Raji (cell line): ENCODE measurements around the gene UNC50.

ENCODE experiments used
- POLR2A ChIP-seq: IDR thresholded peaks from 2 replicates; pipeline ENCODE4 v1.6.1; 2011; ENCODE audit warnings: low read depth, low read length, control low read depth; ENCODE audit not compliant: insufficient read depth

UNC50 gene

GRCh38 chr2:98586551-98587140 is 21.7 kb upstream of the UNC50 start:
- TF ChIP-seq POLR2A: no peak

DNA sequence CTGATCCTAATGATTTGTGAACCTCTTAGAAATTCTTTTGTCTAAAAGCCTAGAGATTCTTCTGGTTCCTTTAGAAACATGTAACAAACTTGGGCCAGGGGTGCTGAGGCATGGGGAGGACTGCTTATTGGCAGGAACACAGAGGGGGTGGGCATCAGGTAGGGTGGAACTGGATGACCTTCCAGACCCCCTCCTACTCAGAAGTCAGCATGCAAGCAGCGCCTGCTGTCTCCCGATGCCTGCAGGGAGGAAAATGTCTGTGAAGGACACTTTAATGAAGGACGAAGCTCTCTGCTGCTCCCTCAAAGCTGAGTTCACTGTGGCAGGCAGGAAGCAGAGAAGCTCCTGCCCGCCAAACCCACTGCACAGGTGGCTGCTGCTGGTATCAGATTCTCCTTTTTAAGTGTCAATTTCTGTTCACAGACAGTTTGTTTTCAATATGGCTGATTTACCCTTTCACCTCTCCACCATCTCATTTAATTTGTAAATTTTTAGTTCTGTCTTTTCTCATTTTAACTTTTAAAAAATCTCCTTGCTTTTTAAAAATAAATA is 19.4 kb upstream of the UNC50 start:
- TF ChIP-seq POLR2A: no peak

DNA sequence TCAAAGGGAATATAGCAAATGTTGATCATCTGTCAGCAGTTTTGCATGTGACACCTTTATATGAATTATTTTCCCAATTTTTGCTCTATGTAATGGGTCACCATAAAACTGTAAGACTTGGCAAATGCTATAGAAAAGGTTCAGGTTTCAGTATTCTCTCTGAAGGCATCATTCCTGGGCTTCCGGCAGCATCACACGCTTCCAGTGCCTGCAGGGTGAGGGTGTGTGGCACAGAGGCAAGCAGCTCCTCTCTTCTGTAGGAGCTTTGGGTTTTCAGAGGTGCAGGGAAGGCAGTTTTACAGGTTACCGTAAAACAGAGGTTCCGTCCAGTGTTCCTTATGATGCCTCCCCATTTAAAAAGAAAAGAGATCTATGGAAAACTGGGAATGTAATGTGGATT is 18.9 kb upstream of the UNC50 start:
- no peak for TF ChIP-seq POLR2A

DNA sequence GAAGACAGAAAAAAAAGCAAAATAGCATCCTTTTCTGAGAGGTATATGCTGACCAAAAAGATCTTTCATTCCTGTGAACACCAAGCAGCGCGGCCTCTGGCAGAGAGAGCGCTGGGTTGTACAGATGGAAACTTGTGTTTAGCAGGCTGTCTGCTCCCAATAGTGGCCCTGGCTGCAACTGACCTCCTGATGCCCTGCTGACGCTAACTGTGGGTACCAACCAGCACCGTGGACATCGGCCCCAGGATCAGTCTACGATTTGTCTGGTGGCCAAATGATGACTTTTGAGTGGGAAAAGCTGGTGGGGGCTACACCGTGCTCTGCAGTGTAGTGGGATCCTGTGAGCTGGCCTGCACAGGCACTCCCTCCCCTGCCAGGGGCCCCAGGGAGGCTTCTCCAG is 15.8 kb upstream of the UNC50 start:
- TF ChIP-seq POLR2A: no peak

GRCh38 chr2:98598781-98599428 is 9.5 kb upstream of the UNC50 start:
- no peak for TF ChIP-seq POLR2A

- TF ChIP-seq POLR2A: no peak
Observed at GRCh38 chr2:98601532-98602132, 6.8 kb upstream of the UNC50 start.

- no peak for TF ChIP-seq POLR2A
Observed at GRCh38 chr2:98604547-98604946, 3.8 kb upstream of the UNC50 start.

DNA sequence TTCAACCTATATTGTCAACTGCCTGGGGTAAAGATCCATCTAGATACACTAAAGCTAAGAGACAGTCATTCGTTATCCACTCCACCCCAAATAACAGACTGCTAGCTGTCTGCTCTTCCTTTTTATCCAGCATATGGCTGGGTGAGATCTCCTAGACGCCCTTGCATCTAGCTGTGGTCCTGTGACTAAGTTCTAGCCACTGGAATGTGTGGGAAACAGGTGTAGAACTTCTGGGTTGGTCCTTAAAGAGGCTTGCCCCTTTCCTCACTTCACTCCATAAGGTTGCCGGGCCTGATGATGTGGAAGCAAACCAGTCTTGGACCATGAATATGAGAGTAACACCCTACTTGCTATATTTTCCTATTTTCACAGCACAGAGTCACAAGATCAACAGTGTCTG is 3.3 kb upstream of the UNC50 start:
- TF ChIP-seq POLR2A: no peak

DNA sequence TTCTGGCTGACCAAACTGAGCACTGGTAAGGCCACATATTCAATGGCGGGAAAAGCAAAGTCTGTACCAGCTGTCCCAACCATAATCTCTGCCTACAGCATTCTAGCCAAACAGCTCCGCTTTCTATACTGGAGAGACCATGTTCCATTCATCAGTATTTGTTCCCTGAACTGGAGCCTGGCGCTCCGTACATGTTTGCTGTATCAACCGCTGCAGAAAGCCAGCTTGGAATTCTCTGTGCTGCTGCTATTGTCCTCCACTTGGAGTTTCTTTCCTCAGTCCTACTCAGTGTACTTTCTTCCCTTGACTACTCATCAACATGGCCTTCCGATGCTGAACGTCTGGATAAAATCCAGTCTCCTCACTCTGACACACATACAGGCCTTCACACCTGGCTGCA is 2.0 kb upstream of the UNC50 start:
- TF ChIP-seq POLR2A: no peak

DNA sequence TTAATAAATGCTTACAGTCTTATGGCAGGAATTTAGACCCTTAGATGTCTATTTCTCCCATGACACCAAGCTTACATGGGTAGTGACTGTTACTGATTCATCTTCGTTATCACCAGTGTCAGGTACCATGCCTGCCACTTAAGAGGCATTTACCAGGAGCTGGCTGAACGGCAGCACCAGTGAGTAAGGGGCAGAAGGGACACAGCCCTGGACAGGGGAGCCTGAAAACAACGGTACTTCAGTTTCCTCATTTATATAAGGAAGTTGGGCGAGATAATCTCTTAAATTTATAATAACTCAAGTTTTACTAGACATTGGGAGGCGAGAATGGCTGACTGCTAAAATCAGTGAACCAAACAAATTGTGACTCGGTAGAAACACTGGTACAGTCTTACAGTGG is 1.3 kb upstream of the UNC50 start:
- TF ChIP-seq POLR2A: no peak

- no peak for TF ChIP-seq POLR2A
Observed at GRCh38 chr2:98607741-98608115, 661 bp upstream of the UNC50 start.

DNA sequence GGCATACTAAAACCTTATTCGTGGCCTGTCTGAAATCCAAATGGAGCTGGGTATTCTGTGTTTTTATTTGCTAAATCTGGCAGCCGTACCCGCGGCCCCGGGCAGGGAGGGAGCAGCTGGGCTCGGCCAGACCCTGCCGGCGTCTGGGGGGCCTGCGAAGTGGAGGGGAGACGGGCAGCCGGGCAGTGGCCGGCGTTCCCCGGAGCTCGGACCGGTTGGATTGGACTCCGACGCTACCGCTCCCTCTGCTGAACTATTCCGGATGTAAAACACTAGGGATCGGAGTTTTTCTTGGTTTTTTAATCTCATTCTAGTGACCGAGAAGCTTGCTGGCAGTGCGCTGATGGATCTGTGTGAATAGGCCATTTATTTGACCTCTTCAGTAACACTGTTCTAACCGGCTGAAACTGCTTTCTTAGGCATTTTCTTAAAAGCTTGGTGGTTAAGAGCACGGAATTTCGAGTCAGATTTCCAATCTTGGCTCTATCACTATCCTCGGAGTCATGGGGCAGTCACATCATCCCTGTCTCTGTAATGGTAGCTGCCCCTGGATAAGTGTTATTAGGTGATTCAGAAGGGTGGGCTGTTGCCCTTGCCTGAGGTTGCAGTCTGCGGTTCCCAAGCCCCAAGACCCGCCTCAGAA is 694 bp downstream of the UNC50 start:
- TF ChIP-seq POLR2A: no peak

- TF ChIP-seq POLR2A: no peak
Observed at GRCh38 chr2:98614024-98614739, 5.8 kb downstream of the UNC50 start.

DNA sequence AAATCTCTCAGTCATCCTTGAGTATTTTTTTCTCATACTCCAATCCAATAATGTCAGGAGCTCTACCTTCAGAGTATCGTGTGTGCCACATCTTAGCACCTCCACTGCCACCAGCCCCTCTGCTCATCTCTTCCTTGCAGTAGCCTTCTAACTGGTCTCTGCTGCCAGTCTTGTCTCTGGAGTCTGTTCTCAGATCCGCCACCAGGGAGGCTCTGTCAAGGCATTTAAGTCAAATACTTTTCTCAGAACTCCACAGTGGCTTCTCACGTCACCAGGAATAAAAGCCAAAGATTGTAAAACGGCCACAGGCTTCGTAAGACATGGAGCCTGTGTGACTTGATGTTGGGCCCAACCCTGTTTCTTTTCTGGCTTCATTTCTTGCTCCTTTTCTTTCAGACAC is 7.1 kb downstream of the UNC50 start:
- TF ChIP-seq POLR2A: no peak

- no peak for TF ChIP-seq POLR2A
Observed at GRCh38 chr2:98617149-98617548, 8.8 kb downstream of the UNC50 start.

DNA sequence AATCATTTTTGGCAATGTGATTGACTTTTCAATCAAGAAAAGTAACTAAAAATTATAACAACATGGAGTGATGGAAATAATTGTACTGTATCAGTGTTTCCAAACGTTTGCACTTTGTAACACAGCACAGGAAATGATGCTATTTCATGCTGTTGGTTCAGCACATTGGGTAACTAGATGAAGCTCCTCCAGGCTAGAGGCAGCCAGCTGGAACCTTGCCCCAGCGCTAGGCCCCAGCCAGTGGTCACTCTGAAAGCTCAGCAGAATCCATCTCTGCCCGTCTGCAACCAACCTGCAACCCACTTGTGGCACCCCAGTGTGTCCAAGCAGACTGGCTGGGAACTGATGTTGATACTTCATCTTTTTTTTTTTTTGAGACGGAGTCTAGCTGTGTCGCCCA is 15.3 kb downstream of the UNC50 start:
- TF ChIP-seq POLR2A: no peak

- TF ChIP-seq POLR2A: no peak
Observed at GRCh38 chr2:98632351-98632750, 24.0 kb downstream of the UNC50 start.
